Measurements from ENCODE around the gene GPR17.

GRCh38 chr2:127610561-127610960 is 35.4 kb upstream of the GPR17 start:
- TF ChIP-seq CTCF (IDR thresholded peaks at IDR 0.05) (no peak), POLR2A (IDR thresholded peaks at IDR 0.05) (no peak)

Data from suprapubic skin (tissue), 3 donors.